MCF 10A (cell line): ENCODE data around the gene ANXA4. TPM values are rescaled to one million over a fixed set of nuclear protein-coding genes. Genes with fewer than 3 reads are reported as not detected.
"Not testable (repeated sequence)": the region's sequence is repeated elsewhere in the genome, so short reads cannot be mapped to it uniquely, and the experiment has no call there.

ENCODE experiments used
- BruUV-seq: library from RNA; stranded (reverse); fragments of 400-500 nt; replicated peaks from 2 replicates; lab custom pipeline; 2021; lab: Mats Ljungman, UMichigan
- CTCF ChIA-PET: fragments of 300-600 bp; sonication (Branson Sonifier 250); formaldehyde crosslinking; extraction: SDS; loops from one replicate; lab custom pipeline; 2021; ENCODE audit warnings: antibody characterized with exemption, inconsistent platforms; lab: Yijun Ruan, JAX
- POLR2A ChIA-PET: fragments of 300-600, 350-650 bp; sonication (Branson Sonifier 250); formaldehyde crosslinking; extraction: SDS; loops from one replicate; lab custom pipeline; 2020; ENCODE audit warnings: antibody characterized with exemption, inconsistent platforms; lab: Yijun Ruan, JAX
- DNase-seq: peaks from one replicate; pipeline ENCODE4 v3.0.0-alpha.2; 2018; ENCODE audit not compliant: unreplicated experiment
- H3K27ac Mint-ChIP-seq: one replicate; pipeline ENCODE4 v1.8.0; 2022; ENCODE audit warnings: mild to moderate bottlenecking, low read depth, mixed read lengths; ENCODE audit not compliant: unreplicated experiment
- H3K27me3 Mint-ChIP-seq: one replicate; pipeline ENCODE4 v1.8.0; 2022; ENCODE audit warnings: mixed read lengths; ENCODE audit not compliant: insufficient read depth, unreplicated experiment
- H3K36me3 Mint-ChIP-seq: one replicate; pipeline ENCODE4 v1.8.0; 2022; ENCODE audit warnings: mild to moderate bottlenecking, moderate library complexity, mixed read lengths; ENCODE audit not compliant: insufficient read depth, unreplicated experiment
- H3K4me1 Mint-ChIP-seq: one replicate; pipeline ENCODE4 v1.8.0; 2022; ENCODE audit warnings: mixed read lengths; ENCODE audit not compliant: insufficient read depth, unreplicated experiment
- H3K4me3 Mint-ChIP-seq: one replicate; pipeline ENCODE4 v1.8.0; 2022; ENCODE audit warnings: mild to moderate bottlenecking, moderate library complexity, mixed read lengths; ENCODE audit not compliant: unreplicated experiment
- H3K9me3 Mint-ChIP-seq: one replicate; pipeline ENCODE4 v1.8.0; 2022; ENCODE audit warnings: mixed read lengths; ENCODE audit not compliant: unreplicated experiment
- intact Hi-C: fragments of 100-400 bp; cut with micrococcal nuclease; formaldehyde crosslinking; loops from 2 replicates; pipeline ENCODE4 v1.14.1; 2022
- total RNA-seq: library from RNA; stranded (reverse); gene quantifications from 2 replicates; pipeline ENCODE4 v1.2.3, GENCODE V29; 2022
- TF ChIP-seq, protein P1 (sequence below): fragments of 200-600 bp; IDR thresholded peaks from one replicate; pipeline ENCODE4 v1.8.0; 2022; ENCODE audit warnings: antibody characterized with exemption, mild to moderate bottlenecking; ENCODE audit not compliant: unreplicated experiment

The ANXA4 gene
- total RNA-seq, 1 experiment from 2014 or later, result 82.9 TPM

DNA sequence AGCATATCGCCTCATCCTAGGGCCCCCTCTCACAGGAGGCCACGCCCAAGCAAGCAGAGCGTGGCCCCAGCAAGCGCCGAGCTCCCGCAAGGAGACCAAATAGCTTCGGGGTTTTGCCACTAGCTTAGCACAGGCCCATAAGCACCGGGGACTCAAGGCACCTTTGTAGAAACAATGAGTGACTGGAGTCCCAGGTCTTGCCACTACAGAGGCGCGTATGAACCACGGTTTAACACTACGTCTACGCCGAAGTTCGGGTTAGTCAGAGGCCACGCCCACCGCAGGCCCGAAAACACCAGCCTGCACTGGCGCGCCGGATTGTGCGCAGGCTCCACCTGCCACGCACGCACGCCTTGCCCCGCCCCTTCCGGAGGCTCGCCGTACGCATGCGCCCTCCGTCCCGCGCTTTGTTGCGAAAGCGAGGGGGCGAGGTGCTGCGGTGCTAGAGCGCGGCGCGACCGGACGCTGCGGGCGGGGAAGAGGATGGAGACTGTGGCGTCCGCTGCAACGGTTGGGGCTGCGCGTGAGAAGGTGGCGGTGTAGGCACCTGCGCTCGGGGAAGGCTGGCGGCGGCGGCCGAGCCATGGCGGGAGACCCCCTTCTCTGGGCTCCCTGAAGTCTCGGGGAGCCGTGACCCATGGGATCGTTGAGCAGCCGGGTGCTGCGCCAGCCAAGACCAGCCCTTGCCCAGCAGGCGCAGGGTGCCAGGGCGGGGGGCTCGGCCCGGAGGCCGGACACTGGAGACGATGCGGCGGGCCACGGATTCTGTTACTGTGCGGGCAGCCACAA, 87.5 kb downstream of the ANXA4 start, which contains the start of gene GMCL1:
GMCL1 (plus strand) TSS at position 405 of the 789 bp plus-strand sequence; CDS start at position 638, 233 bp downstream.
- no peaks in the 10 kb centered on the region for H3K27me3 Mint-ChIP-seq
- POLR2A ChIA-PET, result interaction anchor here (0.6 to 2.3 kb wide), 22 partner anchors 12 to 392 kb away, joined by 3 to 23 read pairs (median 4); partner anchors contain the start of genes ANXA4, MXD1, NFU1 and SNRNP27
- peak within 1 kb of the TSS; percentile 97 for H3K4me3 Mint-ChIP-seq
- intact Hi-C loops, result no loop called here
- peak within 1 kb of the TSS; percentile 59 for H3K27ac Mint-ChIP-seq
- TF ChIP-seq, protein P1, sequence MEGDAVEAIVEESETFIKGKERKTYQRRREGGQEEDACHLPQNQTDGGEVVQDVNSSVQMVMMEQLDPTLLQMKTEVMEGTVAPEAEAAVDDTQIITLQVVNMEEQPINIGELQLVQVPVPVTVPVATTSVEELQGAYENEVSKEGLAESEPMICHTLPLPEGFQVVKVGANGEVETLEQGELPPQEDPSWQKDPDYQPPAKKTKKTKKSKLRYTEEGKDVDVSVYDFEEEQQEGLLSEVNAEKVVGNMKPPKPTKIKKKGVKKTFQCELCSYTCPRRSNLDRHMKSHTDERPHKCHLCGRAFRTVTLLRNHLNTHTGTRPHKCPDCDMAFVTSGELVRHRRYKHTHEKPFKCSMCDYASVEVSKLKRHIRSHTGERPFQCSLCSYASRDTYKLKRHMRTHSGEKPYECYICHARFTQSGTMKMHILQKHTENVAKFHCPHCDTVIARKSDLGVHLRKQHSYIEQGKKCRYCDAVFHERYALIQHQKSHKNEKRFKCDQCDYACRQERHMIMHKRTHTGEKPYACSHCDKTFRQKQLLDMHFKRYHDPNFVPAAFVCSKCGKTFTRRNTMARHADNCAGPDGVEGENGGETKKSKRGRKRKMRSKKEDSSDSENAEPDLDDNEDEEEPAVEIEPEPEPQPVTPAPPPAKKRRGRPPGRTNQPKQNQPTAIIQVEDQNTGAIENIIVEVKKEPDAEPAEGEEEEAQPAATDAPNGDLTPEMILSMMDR, result no peak
- peaks cover 18% of the 10 kb centered on the region for H3K4me1 Mint-ChIP-seq
- peak; percentile 96 for DNase-seq
- H3K36me3 Mint-ChIP-seq, result peaks cover 5% of the 10 kb centered on the region
- CTCF ChIA-PET, result interaction anchor here (0.5 to 2.8 kb wide), 5 partner anchors 59 to 876 kb away, joined by 3 to 18 read pairs (median 4); no protein-coding TSS in a partner anchor
- H3K9me3 Mint-ChIP-seq, result no peaks in the 10 kb centered on the region
- BruUV-seq, result TSS peak; percentile 24

DNA sequence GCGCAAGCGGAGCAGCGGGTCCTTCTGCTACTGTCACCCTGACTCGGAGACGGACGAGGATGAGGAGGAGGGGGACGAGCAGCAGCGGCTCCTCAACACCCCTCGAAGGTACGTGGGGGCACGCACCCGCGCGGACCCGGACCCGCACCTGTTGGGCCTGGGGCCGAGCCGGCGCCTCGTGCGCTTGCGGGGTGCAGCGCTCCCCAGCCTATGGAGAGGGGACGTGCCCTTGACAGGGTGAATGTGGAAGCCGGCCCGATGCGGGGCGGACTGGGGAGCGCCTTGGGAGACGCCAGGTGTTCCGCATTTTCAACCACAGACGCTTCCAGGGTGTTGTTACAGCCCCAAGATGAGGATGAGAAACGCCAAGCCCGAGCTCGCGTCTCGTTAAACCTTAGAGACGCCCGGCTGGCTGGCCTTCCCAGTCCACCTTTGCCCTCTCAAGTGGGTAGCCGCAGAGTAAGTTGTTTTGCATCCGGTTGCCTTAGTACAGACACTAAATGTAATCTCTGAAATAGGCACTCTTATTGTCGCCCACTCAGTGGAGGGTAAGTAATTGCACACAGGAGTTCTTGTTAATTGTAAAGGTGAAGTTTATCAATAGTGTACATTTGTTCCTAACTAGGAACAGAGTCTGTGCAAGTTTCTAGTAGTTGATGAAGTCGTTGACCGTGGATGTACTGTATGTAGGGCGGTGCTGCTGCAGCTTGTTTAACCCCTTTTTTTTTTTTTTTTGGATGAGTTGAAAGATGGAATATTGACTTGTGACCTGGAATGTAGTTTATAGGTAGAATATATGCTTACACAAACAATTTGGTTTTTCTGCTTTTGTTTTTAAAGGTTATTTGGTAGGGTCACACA, 88.3 kb downstream of the ANXA4 start:
- peaks cover 24% of the 10 kb centered on the region for H3K4me1 Mint-ChIP-seq
- intact Hi-C loops, result no loop called here
- TF ChIP-seq, protein P1, result no peak
- no TSS peak for BruUV-seq
- ChIA-PET CTCF (interaction anchor here (0.5 to 1.9 kb wide), 4 partner anchors 18 to 106 kb away, joined by 3 to 6 read pairs (median 4); no protein-coding TSS in a partner anchor), POLR2A (interaction anchor here (0.6 to 2.3 kb wide), 8 partner anchors 15 to 312 kb away, joined by 3 to 22 read pairs (median 3); partner anchors contain the start of gene ANXA4)
- H3K36me3 Mint-ChIP-seq, result peaks cover 5% of the 10 kb centered on the region
- DNase-seq, result peak; percentile 50
- no peaks in the 10 kb centered on the region for H3K27me3 Mint-ChIP-seq
- peak overlapping the region; percentile 59 for H3K27ac Mint-ChIP-seq
- no peaks in the 10 kb centered on the region for H3K9me3 Mint-ChIP-seq
- H3K4me3 Mint-ChIP-seq, result peak overlapping the region; percentile 97

- DNase-seq, intact Hi-C loops, H3K27me3 Mint-ChIP-seq, H3K36me3 Mint-ChIP-seq, H3K9me3 Mint-ChIP-seq, BruUV-seq: not testable (repeated sequence)
- peak overlapping the region; percentile 97 for H3K4me3 Mint-ChIP-seq
- ChIA-PET CTCF (interaction anchor here (0.9 to 1.9 kb wide), 3 partner anchors 17 to 106 kb away, joined by 3 to 6 read pairs (median 6); no protein-coding TSS in a partner anchor), POLR2A (interaction anchor here (0.6 to 2.3 kb wide), 7 partner anchors 12 to 312 kb away, joined by 3 to 22 read pairs (median 3); partner anchors contain the start of gene ANXA4)
- H3K27ac Mint-ChIP-seq, result peak overlapping the region; percentile 59
- peaks cover 24% of the 10 kb centered on the region for H3K4me1 Mint-ChIP-seq
These were observed 88.9 kb downstream of the ANXA4 start for GRCh38 chr2:69830906-69831241.

GRCh38 chr2:69831354-69831905, 89.5 kb downstream of the ANXA4 start:
- DNase-seq, result no peak
- TF ChIP-seq, protein P1, result no peak
- peak overlapping the region; percentile 97 for H3K4me3 Mint-ChIP-seq
- peaks cover 24% of the 10 kb centered on the region for H3K4me1 Mint-ChIP-seq
- peaks cover 5% of the 10 kb centered on the region for H3K36me3 Mint-ChIP-seq
- BruUV-seq, result no TSS peak
- intact Hi-C loops, result no loop called here
- no peaks in the 10 kb centered on the region for H3K27me3 Mint-ChIP-seq
- no peaks in the 10 kb centered on the region for H3K9me3 Mint-ChIP-seq
- ChIA-PET POLR2A (interaction anchor here (0.7 to 2.3 kb wide), 5 partner anchors 11 to 89 kb away, joined by 3 to 22 read pairs (median 4); partner anchors contain the start of gene ANXA4), CTCF (interaction anchor here (0.7 to 1.9 kb wide), 3 partner anchors 17 to 112 kb away, joined by 3 to 6 read pairs (median 6); no protein-coding TSS in a partner anchor)
- H3K27ac Mint-ChIP-seq, result peak overlapping the region; percentile 64
